GM21619 (cell line): ENCODE data around the gene GPR161.

Source experiments
- ATAC-seq: cut with Tn5 transposase; IDR thresholded peaks from one replicate; pipeline ENCODE4 v1.9.1; 2021; ENCODE audit not compliant: unreplicated experiment

GPR161 gene

DNA sequence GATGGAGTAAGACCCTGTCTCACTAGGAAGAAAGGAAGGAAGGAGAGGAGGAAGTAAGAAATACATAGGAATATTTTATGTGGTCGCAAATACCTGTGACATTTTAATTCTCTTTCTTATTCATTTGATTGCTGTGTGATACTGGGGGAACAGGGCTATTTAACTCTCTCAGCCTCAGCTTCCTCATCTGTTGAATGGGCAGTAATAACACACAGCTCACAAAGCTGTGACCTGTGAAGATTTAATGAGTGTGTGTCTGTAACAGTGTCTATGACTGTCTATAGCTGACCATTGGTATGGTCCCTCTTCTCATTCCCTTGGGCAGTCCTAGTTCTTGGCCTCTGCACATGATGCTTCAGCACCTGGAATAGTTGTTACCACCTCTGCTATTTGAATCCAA lies 13.6 kb upstream of the GPR161 start:
- ATAC-seq: no peak

DNA sequence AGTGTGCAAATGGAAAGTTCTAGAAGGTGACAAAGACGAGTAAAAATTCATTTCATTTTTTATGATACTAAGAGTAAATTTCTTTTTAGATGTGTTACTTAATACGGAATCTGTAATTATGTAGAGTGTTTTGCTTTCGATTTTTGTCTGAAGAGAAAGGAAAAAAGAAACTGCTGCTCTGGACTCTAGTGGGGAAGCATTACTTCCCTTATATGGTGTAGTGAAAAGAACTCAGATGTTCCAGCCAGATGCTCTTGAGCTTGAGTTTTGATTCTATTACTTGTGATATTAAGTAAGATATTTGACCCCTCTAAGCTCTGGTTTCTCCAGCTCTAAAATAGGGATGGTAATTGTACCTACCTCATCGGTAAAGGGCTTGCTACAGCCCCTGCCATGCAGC lies 12.2 kb upstream of the GPR161 start:
- peak; percentile 70 for ATAC-seq

DNA sequence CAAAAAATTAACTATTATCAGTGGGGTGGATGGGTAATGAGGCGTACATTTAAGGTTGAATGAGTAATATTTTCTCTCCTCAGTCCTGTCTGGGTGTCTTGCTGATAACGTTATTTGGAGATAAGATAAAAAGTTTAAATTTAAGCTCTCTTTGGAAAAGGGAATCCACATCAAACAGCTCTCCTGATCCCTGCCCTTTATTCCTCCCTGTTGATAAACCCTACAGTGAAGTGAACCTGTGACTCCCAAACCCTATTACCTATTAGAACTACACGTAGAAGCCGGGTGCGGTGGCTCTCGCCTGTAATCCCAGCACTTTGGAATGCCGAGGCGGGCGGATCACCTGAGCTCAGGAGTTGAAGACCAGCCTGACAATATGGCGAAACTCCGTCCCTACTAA lies 9.9 kb upstream of the GPR161 start:
- ATAC-seq: no peak

DNA sequence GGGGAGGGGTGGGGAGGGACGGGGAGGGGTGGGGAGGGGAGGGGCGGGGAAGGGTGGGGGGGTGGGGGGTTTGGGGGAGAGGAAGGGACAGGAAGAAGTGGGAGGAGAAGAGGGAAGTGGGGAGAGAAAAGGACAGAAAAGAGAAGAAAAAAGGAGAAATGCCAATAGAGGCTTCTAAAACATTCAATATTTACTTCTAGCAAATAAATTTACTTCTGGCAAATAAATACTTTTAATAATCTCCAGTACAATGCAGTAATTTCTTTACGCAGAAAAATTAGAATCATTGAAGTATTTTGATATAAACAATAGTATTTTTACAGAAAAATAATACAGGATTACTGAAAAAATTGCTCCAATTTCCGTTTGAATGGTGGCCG lies 9.4 kb upstream of the GPR161 start:
- ATAC-seq: no peak

DNA sequence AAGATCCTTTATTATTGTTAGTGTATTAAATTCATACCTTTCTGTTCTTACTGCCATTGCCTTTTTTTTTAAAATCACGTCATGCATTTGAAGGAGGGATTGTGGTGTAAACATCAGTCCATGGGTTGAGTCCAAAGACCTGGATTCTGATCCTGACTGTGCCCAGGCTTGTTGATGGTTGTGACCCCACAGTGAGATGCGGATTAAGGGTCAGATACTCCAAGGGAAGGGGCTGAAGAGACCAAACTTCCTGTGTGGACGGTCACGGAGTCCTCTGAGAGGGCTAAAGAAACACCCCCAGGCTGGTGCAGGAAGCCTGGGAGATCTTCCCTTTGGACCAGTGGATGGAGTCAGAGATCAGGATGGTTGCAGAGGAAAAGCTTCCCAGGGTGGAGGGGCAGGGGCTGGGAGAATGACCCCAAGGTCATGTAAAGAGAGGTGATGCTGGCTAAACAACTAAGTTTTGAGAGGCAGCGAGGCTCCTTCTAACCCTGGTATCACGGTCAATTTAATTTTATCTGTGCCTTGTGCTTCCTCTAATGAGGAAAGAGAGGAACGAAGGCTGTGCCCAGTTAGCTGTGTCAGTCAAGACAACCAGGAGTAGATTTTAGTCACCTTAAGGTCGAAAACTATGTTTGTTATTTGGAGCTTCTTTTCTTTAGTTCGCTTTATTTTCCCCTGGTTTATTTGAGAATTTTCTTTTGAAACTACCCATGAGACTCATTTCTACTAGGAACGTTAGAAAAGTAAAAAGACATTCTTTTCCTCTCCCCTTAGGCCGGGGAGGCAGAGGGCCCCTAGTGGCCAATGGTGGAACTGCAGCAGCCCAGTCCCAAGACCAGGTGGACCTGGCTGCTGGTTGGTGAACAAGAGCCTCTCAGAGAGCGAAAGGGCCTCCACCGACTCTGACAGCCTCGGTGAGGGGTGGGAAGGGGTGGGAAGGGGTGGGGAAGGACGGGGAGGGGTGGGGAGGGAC lies 8.7 kb upstream of the GPR161 start:
- ATAC-seq: peak; percentile 89

DNA sequence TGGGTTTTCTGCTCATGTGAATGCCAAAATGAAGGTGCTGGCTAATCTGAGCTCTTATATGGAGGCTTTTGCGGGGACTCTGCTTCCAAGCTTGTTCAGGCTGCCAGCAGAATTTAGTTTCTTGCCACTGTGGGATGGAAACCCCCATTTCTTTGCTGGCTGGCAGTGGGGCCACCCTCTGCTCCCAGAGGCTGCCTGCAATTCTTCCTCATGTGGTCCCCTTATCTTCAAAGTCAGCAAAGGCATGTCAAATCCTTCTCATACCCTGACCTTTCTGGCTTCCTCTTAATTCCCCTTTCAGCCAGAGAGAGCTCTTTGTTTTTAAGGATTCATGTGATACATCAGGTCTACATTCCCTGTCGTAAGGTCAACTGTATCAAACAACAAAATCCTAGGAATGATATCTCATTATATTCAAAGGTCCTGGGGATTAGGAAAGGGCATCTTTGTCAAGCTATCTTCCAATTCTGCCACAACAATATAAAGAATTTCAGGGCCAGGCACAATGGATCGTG lies 5.2 kb upstream of the GPR161 start:
- ATAC-seq: no peak

DNA sequence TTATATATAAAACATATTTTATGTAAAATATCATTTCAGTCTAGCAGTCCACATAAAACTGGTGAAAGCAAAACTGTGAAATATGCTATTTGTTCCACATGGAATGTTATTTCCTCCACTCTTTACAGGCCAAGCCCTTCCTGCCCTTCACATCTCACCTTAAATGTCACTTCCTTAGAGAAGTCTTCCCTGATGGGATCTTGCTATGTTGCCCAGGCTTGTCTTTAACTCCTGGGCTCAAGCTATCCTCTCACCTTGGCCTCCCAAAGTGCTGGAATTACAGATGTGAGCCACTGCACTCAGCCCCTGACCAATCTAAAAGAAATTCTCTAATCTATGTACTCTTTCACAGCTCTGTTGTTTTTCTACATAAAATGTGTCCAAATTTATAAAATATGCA lies 2.3 kb upstream of the GPR161 start:
- no peak for ATAC-seq

DNA sequence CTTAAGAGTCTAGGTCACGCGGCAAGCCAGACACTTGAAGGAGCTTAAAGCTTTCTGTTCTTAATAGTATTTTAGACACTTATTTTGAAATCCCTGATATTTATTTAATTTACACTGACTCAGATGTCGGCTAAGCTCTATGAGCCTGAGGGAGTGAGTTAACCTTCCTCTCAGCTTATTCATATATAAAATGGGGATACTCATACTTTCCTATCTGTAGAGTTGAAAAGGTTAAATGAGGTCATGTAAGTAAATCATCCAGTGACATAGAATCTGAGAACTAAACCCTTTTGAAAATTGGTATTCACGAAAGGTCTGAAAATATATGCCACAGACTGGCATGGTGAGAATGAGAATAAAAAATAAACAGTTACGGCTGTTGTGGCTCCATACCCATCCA lies 1.4 kb upstream of the GPR161 start:
- ATAC-seq: no peak

DNA sequence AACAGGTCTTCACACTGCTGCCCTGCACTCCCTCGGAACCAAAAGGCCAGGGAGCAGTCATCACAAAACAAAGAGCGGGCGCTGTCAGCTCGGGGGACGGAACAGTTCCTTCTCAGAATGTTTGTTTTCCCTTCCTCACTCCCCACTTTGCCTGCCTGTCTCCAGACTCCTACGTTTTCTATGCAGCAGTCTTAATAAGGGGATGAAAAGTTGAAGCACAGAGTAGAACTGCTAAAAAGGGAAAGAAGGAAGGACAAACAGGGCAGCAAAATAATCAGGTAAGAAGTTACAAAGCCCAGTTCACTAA lies 738 bp upstream of the GPR161 start:
- no peak for ATAC-seq

DNA sequence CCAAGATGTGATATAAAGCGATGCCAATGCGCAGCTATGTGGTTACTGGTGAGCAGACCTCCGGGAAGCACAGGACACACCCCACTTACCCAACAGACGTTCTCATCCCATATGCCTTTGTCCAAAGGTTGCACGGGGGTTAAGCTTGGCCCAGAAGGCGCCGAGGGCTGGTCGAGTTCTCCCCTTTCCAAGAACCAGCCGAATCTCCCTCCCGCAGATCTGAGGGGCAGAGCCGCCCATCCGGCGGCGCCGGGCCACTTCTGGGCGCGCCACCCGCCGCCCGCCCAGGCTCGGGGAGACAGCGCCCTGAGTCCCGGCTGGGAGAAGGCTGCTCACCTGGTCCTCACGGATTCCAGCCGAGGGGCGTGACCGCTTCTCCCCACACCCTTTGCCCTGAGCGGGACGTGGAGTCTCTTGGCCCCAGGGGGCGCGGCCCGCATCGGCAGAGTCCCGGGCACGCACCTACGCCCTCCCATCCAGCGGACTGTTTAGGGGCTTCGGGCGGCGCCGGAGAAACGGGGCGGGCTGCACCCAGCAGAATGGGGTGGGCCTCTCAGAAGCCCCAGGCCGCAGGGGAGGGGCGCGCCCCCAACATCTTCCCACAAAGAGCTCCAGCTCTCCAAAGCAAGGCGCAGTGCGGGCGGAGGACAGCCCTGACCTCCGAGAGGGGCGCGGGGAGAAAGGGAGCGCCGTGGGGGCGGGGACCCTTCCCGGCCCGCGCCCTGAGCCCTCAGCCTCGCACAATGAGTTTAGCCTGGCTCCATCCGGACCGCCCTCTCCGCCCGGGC lies 615 bp downstream of the GPR161 start:
- ATAC-seq: no peak

DNA sequence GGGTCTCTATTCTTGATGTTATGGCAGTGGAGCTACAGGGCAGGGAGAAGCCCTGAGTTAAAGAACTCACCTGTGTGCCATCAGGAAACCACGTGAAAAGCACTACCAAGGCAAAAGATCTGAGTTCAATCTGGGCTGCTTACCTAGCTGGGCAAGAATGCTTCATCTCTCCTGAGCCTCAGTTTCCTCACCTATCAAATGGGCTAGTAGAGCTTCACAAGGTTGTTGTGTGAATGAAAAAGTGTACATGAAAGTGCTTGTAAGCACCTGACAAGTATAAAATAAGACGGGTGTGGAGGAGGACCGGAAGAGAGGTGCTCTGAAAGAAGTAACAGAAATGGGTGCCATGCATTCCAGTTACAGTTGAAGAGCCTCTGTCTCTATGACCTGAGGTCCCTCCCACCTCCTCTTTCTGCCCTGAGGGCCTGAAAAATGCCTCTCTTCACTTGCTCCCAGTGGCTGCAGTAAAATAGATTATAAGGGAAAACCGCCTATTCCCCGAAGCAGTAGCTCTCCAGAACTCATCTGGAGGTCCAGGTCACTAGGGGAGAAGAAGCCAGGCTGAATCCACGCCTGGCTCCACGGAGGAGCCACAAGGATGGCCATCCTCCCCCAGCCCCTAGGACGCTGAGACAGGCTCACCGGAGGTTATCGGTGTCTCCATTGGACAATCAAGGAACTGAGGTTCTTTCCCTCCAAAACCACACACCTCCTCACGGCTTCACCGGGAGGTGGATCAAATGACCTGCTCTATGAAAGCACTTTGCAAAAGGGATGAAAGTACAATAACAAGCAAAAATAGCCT lies 1.4 kb downstream of the GPR161 start:
- ATAC-seq: no peak

DNA sequence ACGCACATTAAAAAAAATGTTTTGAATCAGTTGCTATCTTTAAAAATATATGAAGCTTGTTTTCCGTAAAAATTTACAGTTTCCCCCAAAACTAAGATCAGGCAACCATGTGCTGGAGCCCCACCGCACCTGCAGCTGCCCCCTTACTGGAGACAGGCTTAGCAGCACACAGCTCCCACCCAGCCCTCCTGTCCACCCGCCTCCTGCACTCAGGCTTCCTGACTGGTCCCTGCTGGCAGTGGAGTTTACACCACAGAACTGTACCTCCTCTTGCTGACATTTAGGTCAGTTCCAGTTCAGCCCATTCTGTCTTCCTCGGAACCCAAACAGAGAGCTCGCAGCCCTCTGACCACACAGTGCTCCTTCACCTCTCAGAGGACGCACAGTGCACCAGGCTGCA lies 2.1 kb downstream of the GPR161 start:
- no peak for ATAC-seq

DNA sequence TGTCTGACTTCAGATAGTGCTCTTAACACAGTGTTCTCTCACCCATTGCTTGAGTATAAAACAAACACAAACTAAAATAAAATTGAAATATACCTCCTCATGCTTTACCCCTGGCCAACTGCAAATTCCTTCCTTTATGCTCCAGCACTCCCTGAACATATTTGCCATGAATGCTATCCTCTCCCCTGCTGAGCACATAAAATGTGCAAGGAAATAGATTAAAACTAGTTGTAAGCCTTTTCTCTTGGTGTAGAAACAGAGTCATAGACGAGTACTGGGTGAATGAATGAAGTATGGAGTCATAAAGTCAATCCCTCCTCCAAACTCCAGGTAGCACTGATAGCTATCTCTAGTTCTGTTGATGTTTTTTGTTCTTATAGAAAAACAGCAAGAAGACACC lies 2.6 kb downstream of the GPR161 start:
- no peak for ATAC-seq

DNA sequence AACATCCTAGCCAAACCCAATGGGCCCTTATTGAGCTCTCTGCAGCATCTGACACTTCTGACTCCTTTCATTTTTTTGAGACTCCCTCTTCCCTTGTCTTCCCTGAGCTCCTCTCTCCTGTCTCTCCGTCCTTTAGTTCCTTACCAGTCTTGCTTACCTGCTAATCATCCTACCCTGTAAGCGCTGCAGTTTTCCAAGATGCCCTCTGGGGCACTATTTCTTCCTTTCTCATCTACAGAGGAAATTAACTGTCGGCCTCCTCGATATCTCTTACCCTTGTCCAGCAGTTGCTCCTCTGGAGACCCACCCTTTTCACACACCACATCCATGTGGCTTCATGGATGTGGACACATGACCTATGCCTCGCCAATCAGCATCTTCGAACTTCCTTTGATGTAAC lies 6.8 kb downstream of the GPR161 start:
- no peak for ATAC-seq

DNA sequence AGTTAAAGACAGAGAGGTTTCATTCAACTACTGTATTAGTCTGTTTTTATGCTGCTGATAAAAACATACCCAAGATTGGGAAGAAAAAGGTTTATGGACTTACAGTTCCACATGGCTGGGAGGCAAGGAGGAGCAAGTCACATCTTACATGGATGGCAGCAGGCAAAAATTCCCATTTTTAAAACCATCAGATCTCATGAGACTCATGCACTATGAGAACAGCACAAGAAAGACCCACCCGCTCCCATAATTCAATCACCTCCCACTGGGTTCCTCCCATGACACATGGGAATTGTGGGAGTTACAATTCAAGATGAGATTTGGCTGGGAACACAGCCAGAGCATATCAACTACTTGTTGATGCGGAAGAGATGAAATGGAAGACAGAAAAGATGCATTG lies 9.2 kb downstream of the GPR161 start:
- ATAC-seq: no peak

DNA sequence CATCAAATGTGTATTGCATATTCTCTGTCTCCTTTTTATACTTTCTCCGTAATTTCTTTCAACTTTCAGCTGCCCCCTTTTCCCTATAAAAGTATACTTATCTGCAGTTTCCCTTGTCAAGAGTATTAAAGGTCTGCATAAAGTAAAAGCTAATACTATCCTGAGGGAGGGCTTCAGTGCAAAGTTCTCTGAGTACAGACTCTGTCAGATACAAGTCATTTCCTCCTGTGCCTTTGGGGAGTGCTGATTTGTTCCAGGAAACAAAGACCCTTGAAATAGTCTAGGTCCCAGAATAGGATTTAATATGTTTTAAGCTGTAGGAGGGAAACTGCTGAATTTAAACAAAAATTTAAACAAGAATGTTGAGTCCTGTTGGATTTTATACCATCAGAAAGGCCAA lies 11.7 kb downstream of the GPR161 start:
- ATAC-seq: no peak

DNA sequence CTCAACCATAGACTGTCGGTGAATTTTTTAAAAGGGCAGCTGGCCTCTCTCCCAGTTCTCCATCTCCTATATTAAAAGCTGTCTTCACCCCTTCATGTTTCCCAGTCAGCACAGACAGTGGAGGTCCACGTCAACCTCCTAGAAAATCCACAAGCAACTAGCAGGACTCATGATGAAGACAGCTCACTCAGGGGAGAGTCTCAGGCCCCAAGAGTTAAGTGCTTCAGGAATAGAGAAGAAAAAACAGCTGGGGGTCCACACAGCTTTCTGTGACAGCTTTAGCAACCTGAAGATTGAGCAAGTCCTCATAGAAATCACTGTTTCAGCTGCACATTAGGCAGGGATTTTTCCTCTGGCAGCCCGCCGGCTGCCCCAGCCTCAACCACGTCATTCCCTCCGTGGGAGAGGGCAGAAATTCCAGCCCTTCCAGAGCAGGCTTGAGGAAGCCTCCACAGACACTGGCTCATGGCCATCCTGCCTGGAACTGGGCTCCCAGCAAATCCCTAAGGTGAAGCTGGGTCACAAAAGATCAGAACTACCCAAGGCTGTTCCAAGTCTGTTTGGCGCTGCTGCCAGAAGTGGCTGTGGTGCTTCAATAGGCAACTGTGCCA lies 15.2 kb downstream of the GPR161 start:
- no peak for ATAC-seq

DNA sequence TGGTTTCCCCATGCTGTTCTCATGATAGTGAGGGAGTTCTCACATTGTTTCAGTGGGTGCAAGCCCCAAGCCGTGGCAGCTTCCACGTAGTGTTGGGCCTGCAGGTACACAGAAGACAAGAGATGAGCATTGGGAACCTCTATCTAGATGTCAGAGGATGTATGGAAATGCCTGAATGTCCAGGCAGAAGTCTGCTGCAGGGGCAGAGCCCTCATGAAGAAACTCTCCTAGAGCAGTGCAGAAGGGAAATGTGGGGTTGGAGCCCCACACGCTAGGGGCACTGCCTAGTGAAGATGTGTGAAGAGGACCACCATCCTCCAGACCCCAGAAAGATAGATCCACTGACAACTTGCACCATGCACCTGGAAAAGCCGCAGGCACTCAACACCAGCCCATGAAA lies 17.0 kb downstream of the GPR161 start:
- no peak for ATAC-seq

DNA sequence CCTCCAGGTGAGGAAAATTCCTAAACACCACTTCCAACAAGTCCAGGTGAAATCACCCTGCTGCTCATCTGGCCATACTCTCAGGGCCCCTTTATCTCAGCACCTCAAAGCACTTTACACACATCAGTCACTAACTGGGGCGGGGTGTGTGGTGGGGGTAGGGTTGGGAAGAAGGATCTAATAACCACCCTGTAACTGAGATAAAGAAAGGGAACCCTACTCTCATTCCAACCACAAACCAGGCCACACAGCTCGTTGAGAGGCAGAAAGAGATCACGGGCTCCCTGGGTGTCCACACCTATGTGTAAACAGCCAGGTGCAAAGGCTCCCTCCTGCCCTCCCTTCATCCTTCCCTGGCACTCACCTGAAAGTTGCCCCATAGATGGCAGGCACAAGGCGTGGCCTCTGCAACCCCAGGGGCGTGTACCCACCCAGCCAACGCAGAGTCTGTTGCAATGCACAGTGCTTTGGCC lies 20.4 kb downstream of the GPR161 start:
- ATAC-seq: no peak

DNA sequence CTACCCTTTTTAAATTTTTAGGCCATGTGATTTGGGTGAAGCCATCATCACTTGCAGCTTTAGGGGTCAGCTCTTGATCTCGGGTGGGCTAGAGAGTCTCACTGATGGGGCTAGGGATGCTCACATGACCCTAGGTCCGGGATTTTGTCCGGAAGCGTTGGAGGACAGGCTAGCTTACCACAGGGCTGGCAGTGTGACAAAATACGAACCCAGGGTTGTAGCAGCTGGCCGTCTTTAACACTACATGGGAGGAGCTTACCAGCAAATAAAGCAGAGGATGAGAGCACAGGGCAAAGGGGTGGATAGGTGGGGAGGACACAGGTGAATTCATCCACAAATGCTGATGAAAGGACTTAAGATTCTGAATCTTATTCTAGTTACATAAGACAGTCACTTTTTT lies 21.9 kb downstream of the GPR161 start:
- no peak for ATAC-seq
